Measurements from ENCODE around the gene HBB. TPM values are rescaled to one million over a fixed set of nuclear protein-coding genes. Genes with fewer than 3 reads are reported as not detected.
"Not testable (repeated sequence)": the region's sequence is repeated elsewhere in the genome, so short reads cannot be mapped to it uniquely, and the experiment has no call there.

Gene HBB
- not detected in 2 replicates for total RNA-seq (2014; rRNA removed; shearing (Covaris generic))
- not detected in 2 replicates for polyA plus RNA-seq (2014; cell fraction: nucleus; rRNA removed)

GRCh38 chr11:5226732-5227310, at the start of gene HBB:
Gene HBB, minus strand, starts transcription at chr11:5227071. Its CDS starts 50 bp downstream, at chr11:5227021.
- no peak for DNase-seq (ENCODE audit: extremely low read depth, low read depth)

GRCh38 chr11:5275369-5276110, 48.7 kb upstream of the HBB start:
- DNase-seq (ENCODE audit: extremely low read depth, low read depth), result no peak

- no peak for DNase-seq (ENCODE audit: extremely low read depth, low read depth)
Observed at GRCh38 chr11:5274395-5274794, 47.5 kb upstream of the HBB start.

- DNase-seq (ENCODE audit: extremely low read depth, low read depth), result no peak
Observed at GRCh38 chr11:5272395-5273017, 45.6 kb upstream of the HBB start.

GRCh38 chr11:5269715-5270147, 42.9 kb upstream of the HBB start, which contains the start of gene HBE1:
Gene HBE1, minus strand, starts transcription at chr11:5269945. Its CDS starts 55 bp downstream, at chr11:5269890.
- no peak for DNase-seq (ENCODE audit: extremely low read depth, low read depth)

- DNase-seq (ENCODE audit: extremely low read depth, low read depth), result no peak
Observed at GRCh38 chr11:5267033-5267563, 40.2 kb upstream of the HBB start.

- no peak for DNase-seq (ENCODE audit: extremely low read depth, low read depth)
Observed at GRCh38 chr11:5266609-5267008, 39.7 kb upstream of the HBB start.

- DNase-seq (ENCODE audit: extremely low read depth, low read depth), result no peak
Observed at GRCh38 chr11:5265832-5266231, 39.0 kb upstream of the HBB start.

GRCh38 chr11:5258543-5259262, 31.8 kb upstream of the HBB start:
- DNase-seq (ENCODE audit: extremely low read depth, low read depth), result no peak

GRCh38 chr11:5257296-5257695, 30.4 kb upstream of the HBB start:
- no peak for DNase-seq (ENCODE audit: extremely low read depth, low read depth)

- not testable (repeated sequence) for DNase-seq (ENCODE audit: extremely low read depth, low read depth)
Observed at GRCh38 chr11:5254646-5255413, 28.0 kb upstream of the HBB start, which contains the start of gene HBG2. Gene HBG2, minus strand, starts transcription at chr11:5254781. Its CDS starts 53 bp downstream, at chr11:5254728.

GRCh38 chr11:5254023-5254422, 27.2 kb upstream of the HBB start:
- DNase-seq (ENCODE audit: extremely low read depth, low read depth), result not testable (repeated sequence)

GRCh38 chr11:5253440-5253839, 26.6 kb upstream of the HBB start:
- not testable (repeated sequence) for DNase-seq (ENCODE audit: extremely low read depth, low read depth)

GRCh38 chr11:5252919-5253265, 26.0 kb upstream of the HBB start:
- no peak for DNase-seq (ENCODE audit: extremely low read depth, low read depth)

- no peak for DNase-seq (ENCODE audit: extremely low read depth, low read depth)
Observed at GRCh38 chr11:5252192-5252918, 25.5 kb upstream of the HBB start.

- no peak for DNase-seq (ENCODE audit: extremely low read depth, low read depth)
Observed at GRCh38 chr11:5251746-5252145, 24.9 kb upstream of the HBB start.

GRCh38 chr11:5250543-5251204, 23.8 kb upstream of the HBB start:
- DNase-seq (ENCODE audit: extremely low read depth, low read depth), result no peak

- DNase-seq (ENCODE audit: extremely low read depth, low read depth), result not testable (repeated sequence)
Observed at GRCh38 chr11:5249807-5250396, 23.0 kb upstream of the HBB start, which contains the start of gene HBG1. Gene HBG1, minus strand, starts transcription at chr11:5249857. Its CDS starts 53 bp downstream, at chr11:5249804.
